Vagina (tissue), 2 donors: ENCODE data around the gene TNIP1. TPM values are rescaled to one million over a fixed set of nuclear protein-coding genes. Genes with fewer than 3 reads are reported as not detected.

ENCODE experiments used
- DNase-seq, 2 donors: peaks; one replicate each; pipeline ENCODE4 v3.0.0-alpha.2; 2017; ENCODE audit errors: extremely low spot score in 2 of 2
- H3K27ac ChIP-seq: fragments of 200-600 bp; sonication (generic); one replicate; pipeline ENCODE4 v1.5.1; 2019
- H3K27me3 ChIP-seq: fragments of 200-600 bp; sonication (generic); one replicate; pipeline ENCODE4 v1.5.1; 2019
- H3K36me3 ChIP-seq, 2 donors: fragments of 200-600 bp; sonication (generic); one replicate each; pipeline ENCODE4 v1.5.1; 2017 to 2019
- H3K4me1 ChIP-seq: fragments of 200-600 bp; sonication (generic); one replicate; pipeline ENCODE4 v1.5.1; 2019
- H3K4me3 ChIP-seq, 2 donors: fragments of 200-600 bp; sonication (generic); 1 replicate in 1 of 2; 2 replicates in 1 of 2; pipeline ENCODE4 v1.5.1; 2016 to 2019
- H3K9me3 ChIP-seq: fragments of 200-600 bp; sonication (generic); one replicate; pipeline ENCODE4 v1.5.1; 2019
- POLR2A ChIP-seq, 2 donors: fragments of 450-650 bp; IDR thresholded peaks; one replicate each; pipeline ENCODE4 v1.6.1; 2017; ENCODE audit warnings: antibody characterized with exemption in 2 of 2, mild to moderate bottlenecking in 2 of 2, moderate library complexity in 2 of 2
- POLR2AphosphoS5 ChIP-seq, 2 donors: sonication (generic); formaldehyde crosslinking; IDR thresholded peaks; one replicate each; pipeline ENCODE4 v1.9.0; 2017; ENCODE audit warnings: antibody characterized with exemption in 2 of 2, mild to moderate bottlenecking in 2 of 2, low read depth in 1 of 2; ENCODE audit not compliant: insufficient read depth in 1 of 2
- intact Hi-C: fragments of 100-400 bp; cut with DNase I; formaldehyde crosslinking; loops from one replicate; pipeline ENCODE4 v1.15.1; 2023
- total RNA-seq: library from RNA; depleted of rRNA; stranded (reverse); fragments of >200 nt; gene quantifications from one replicate; pipeline ENCODE4 v1.2.3, GENCODE V29; 2016
- TF ChIP-seq, protein P1 (sequence below), 3 experiments: fragments of 450-650 bp in 2 of 3; fragments of 200-600 bp in 1 of 3; sonication (generic) in 1 of 3; IDR thresholded peaks; one replicate each; pipeline ENCODE4 v1.5.1; 2017 to 2019; ENCODE audit warnings: antibody characterized with exemption in 3 of 3, mild to moderate bottlenecking in 2 of 3, moderate library complexity in 2 of 3

TNIP1 gene
- total RNA-seq, 1 donor from 2014 or later: 92.6 TPM

GRCh38 chr5:151071021-151071420 is 9.8 kb downstream of the TNIP1 start:
- Histone ChIP-seq H3K4me3 (no peak overlapping the region), H3K36me3 (peaks cover 0 to 9% of the 10 kb centered on the region in 2 donors), H3K4me1 (peaks cover 79% of the 10 kb centered on the region), H3K27me3 (no peaks in the 10 kb centered on the region), H3K9me3 (no peaks in the 10 kb centered on the region), H3K27ac (no peak overlapping the region)
- no peak for TF ChIP-seq POLR2AphosphoS5 (IDR thresholded peaks at IDR 0.05; ENCODE audit: insufficient read depth in 1 of 2, low read depth in 1 of 2)
- TF ChIP-seq, protein P1, sequence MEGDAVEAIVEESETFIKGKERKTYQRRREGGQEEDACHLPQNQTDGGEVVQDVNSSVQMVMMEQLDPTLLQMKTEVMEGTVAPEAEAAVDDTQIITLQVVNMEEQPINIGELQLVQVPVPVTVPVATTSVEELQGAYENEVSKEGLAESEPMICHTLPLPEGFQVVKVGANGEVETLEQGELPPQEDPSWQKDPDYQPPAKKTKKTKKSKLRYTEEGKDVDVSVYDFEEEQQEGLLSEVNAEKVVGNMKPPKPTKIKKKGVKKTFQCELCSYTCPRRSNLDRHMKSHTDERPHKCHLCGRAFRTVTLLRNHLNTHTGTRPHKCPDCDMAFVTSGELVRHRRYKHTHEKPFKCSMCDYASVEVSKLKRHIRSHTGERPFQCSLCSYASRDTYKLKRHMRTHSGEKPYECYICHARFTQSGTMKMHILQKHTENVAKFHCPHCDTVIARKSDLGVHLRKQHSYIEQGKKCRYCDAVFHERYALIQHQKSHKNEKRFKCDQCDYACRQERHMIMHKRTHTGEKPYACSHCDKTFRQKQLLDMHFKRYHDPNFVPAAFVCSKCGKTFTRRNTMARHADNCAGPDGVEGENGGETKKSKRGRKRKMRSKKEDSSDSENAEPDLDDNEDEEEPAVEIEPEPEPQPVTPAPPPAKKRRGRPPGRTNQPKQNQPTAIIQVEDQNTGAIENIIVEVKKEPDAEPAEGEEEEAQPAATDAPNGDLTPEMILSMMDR (IDR thresholded peaks at IDR 0.05): no peak
- TF ChIP-seq POLR2A (IDR thresholded peaks at IDR 0.05): no peak
- intact Hi-C loops: no loop called here
- no peak for DNase-seq

- H3K36me3 ChIP-seq: peaks cover 0 to 9% of the 10 kb centered on the region in 2 donors
- peaks cover 73% of the 10 kb centered on the region for H3K4me1 ChIP-seq
- intact Hi-C loops: no loop called here
- H3K9me3 ChIP-seq: no peaks in the 10 kb centered on the region
- H3K4me3 ChIP-seq: no peak overlapping the region
- no peaks in the 10 kb centered on the region for H3K27me3 ChIP-seq
- H3K27ac ChIP-seq: no peak overlapping the region
- no peak for DNase-seq
- TF ChIP-seq, protein P1 (IDR thresholded peaks at IDR 0.05): no peak
- TF ChIP-seq POLR2AphosphoS5 (IDR thresholded peaks at IDR 0.05; ENCODE audit: insufficient read depth in 1 of 2, low read depth in 1 of 2) (no peak), POLR2A (IDR thresholded peaks at IDR 0.05) (no peak)
These were observed 10.4 kb downstream of the TNIP1 start for GRCh38 chr5:151070449-151070848.

DNA sequence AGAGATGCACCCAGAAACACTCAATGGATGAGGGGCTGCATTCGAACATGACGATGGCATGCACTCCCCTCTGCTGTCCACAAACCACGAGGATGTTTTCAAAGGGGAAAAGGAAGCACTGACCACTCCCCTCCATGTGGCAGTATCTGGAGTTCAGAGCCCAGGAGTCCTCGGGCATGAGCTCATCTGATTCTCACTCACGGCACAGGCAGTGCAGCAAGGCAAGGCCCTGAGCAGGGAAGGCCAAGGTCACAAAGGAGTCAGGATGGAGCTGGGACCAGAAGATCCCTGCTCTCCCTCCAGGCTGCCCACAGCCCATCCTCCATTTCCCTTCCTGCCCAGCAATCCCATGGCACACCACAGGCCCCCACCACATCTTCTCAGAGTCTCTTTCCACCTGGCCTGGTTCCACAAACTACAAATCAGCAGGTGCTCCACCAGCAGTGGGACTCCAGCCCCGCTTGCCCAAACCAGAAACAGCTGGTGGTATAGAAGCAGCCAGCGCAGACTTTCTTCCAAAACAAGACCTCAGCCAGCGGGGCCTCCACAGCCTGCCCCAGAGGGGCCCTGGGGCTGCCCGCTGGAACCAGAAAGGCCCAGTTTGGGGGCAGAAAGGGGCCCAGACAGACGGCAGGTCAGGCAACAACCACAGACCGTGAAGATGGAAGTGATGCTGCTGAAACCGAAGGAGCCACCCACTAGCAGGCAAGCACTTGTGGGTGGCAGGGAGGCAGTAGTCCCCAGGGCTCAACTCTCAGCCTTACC is 12.2 kb downstream of the TNIP1 start:
- Histone ChIP-seq H3K4me3 (no peak overlapping the region), H3K36me3 (peaks cover 0 to 9% of the 10 kb centered on the region in 2 donors), H3K4me1 (peaks cover 86% of the 10 kb centered on the region), H3K27me3 (no peaks in the 10 kb centered on the region), H3K27ac (peak overlapping the region; percentile 34), H3K9me3 (no peaks in the 10 kb centered on the region)
- TF ChIP-seq, protein P1 (IDR thresholded peaks at IDR 0.05): no peak
- peak in 1 of 2 donors; percentile 16 for TF ChIP-seq POLR2AphosphoS5 (IDR thresholded peaks at IDR 0.05; ENCODE audit: insufficient read depth in 1 of 2, low read depth in 1 of 2)
- DNase-seq: no peak
- intact Hi-C loops: no loop called here

DNA sequence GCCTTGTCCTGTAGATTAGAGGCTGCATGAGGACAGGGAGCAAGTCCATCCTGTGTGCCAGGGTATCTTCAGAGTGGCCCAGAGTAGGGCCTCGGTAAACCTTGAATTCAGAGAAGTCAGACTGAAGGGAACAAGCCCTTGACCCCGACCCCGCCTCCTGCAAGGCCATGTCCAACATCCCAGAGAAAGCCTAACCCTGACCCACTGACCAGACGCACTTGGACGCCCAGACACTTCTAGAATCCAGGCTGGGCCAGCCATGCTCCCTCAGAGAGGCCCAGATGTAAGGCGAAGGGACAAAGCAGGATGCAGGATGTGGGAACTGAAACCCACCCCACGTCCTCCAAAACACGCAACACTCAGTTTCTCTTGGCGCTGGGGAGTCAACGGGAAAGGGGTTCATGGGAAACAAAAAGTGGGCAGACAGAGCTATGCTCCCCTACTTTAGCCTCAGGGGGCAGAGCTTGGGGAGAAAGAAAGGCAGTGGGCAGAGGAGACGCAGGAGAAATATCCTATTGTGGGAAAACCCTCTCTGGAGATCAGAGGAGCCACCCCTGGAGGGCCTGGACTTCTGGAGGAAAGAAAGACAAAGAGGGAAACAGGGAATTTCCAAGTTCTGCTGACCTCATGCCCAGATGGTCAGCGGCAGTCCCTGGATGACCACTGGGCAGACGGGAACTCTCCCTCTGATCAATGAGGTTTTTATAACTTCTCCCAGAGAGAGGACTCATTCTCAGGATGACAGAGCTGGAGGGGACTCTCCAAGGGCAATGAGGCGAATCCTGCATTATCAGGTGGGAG is 13.0 kb downstream of the TNIP1 start:
- intact Hi-C loops: no loop called here
- peak overlapping the region; percentile 34 for H3K27ac ChIP-seq
- H3K9me3 ChIP-seq: no peaks in the 10 kb centered on the region
- DNase-seq: no peak
- TF ChIP-seq, protein P1 (IDR thresholded peaks at IDR 0.05): no peak
- TF ChIP-seq POLR2A (IDR thresholded peaks at IDR 0.05) (no peak), POLR2AphosphoS5 (IDR thresholded peaks at IDR 0.05; ENCODE audit: insufficient read depth in 1 of 2, low read depth in 1 of 2) (no peak)
- H3K27me3 ChIP-seq: no peaks in the 10 kb centered on the region
- peaks cover 91% of the 10 kb centered on the region for H3K4me1 ChIP-seq
- H3K4me3 ChIP-seq: no peak overlapping the region
- H3K36me3 ChIP-seq: peaks cover 0 to 13% of the 10 kb centered on the region in 2 donors
